GM12865 (cell line): ENCODE results near the gene GALNT18.

Experiments used
- DNase-seq: peaks from one replicate; pipeline ENCODE4 v3.0.0; 2010; ENCODE audit warnings: low read depth
- H3K4me3 ChIP-seq: 2 replicates; pipeline ENCODE4 v1.5.1; 2011; ENCODE audit warnings: mild to moderate bottlenecking, low read depth, low read length, control low read depth
- TF ChIP-seq, protein P1 (sequence below): IDR thresholded peaks from 2 replicates; pipeline ENCODE4 v1.5.1; 2011; ENCODE audit warnings: low read length, control low read depth, low read depth, inconsistent platforms; ENCODE audit not compliant: insufficient read depth; ENCODE audit errors: missing control alignments

GALNT18 gene

DNA sequence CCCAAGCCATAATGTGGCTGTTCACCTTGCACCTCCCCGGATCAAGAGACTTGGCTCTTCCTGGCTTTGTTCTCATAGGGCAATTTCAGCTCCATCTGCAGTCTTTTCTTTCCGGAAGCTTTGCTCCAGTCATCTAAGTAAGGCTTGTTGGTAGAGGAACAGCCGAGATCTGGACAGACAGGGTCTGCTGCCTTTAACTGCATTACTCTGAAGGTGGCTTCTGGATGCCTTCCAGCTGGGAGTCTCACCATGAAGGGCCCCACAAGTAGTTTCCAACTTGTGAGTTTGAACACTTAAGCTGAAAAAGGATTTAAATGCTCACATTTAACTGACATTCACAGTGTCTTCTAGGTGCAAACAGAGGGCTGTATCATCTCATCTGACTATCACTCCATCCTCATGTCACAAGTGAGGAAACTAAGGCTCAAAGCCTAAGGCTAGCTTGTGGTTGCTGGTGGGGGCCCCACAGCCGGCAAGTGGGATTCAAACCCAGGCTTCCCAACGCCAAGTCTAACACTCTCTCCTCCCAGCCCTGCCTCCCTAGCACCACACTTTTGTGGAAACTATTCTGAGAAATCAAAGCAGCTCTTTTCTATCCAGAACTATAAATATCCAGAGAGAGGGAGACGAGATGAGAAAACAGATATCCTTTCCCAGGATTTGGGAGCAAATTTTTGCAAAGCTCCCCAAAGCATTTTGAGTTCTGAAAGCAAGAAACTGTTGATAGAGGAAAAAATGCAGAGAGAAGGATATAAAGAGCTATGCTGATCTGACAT lies 58.4 kb downstream of the GALNT18 start:
- TF ChIP-seq, protein P1, sequence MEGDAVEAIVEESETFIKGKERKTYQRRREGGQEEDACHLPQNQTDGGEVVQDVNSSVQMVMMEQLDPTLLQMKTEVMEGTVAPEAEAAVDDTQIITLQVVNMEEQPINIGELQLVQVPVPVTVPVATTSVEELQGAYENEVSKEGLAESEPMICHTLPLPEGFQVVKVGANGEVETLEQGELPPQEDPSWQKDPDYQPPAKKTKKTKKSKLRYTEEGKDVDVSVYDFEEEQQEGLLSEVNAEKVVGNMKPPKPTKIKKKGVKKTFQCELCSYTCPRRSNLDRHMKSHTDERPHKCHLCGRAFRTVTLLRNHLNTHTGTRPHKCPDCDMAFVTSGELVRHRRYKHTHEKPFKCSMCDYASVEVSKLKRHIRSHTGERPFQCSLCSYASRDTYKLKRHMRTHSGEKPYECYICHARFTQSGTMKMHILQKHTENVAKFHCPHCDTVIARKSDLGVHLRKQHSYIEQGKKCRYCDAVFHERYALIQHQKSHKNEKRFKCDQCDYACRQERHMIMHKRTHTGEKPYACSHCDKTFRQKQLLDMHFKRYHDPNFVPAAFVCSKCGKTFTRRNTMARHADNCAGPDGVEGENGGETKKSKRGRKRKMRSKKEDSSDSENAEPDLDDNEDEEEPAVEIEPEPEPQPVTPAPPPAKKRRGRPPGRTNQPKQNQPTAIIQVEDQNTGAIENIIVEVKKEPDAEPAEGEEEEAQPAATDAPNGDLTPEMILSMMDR: no peak
- no peak overlapping the region for H3K4me3 ChIP-seq
- no peak for DNase-seq

DNA sequence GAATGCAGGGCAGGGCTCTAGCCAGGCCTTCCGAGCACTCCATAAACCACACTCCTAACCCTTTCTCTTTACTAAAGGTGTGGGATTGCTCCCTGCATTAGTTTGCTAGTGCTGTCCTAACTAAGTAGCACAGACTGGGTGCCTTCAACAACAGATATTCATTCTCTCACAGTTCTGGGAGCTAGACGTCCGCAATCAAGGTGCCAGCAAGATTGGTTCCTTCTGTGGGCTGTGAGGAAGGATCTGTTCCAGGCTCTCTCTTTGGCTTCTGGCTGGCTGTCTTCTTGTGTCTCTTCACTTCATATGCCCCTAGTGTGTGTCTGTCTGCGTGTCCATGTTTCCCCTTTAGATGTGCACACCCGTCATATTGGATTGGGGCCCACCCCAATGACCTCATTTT lies 59.8 kb downstream of the GALNT18 start:
- TF ChIP-seq, protein P1: no peak
- H3K4me3 ChIP-seq: no peak overlapping the region
- DNase-seq: no peak

DNA sequence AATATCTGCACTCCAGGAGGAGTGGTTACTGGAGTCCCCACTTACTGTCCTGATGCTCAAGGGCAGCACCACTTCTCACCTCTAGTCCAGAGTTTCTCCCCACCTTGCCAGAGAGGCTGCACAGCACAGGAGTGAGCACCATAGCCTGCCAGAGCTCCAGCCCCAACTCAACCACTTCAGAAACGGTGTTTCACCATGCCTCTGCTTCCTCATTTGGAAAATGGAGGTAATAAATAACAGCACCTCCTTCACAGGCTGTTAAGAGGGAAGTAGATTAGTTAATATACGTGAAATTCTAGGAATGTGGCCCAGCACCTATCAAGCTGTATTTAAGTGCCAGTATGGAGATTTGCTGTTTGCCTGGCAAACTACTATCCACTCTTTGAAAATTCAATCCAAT lies 63.0 kb downstream of the GALNT18 start:
- H3K4me3 ChIP-seq: no peak overlapping the region
- DNase-seq: no peak
- TF ChIP-seq, protein P1: no peak

DNA sequence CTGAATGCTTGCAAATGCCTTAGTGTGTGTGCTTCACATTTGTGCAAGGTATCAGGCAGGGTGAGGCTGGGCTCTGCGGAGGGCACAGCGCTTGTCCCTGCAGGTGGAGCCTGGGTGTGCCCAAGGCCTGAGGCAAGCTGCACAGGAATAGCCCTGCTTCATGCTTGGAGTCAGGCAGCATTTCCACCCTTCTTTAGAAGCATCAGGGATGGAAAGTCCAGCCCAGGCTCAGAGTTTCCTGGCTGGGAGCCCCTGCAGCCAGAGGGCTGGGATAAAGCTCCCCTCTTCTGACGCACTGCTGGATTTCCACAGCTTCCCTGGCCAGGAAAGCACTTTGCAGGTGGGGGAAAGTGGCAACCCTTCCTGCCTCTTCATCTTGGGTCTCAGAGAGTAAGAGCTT lies 63.4 kb downstream of the GALNT18 start:
- TF ChIP-seq, protein P1: no peak
- DNase-seq: no peak
- H3K4me3 ChIP-seq: no peak overlapping the region

DNA sequence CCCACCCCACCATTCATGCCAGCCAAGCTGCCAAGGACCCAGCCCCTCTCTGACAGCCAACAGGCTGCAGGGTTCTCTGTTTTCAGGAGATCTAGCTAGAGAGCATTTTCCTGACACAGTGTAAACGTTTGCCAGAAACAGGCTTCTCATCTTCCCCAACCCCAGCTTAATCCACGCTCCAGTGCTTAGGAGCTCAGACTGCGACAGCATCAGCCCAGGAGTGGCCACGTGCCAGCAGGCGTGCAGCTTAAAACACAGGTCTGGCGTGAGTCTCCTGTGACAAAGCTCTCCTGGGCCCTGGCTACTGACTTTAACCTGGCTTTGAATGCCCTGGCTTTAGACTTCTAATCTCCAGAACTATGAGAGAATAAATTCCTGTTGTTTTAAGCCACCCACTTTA lies 66.6 kb downstream of the GALNT18 start:
- H3K4me3 ChIP-seq: no peak overlapping the region
- DNase-seq: no peak
- TF ChIP-seq, protein P1: no peak

DNA sequence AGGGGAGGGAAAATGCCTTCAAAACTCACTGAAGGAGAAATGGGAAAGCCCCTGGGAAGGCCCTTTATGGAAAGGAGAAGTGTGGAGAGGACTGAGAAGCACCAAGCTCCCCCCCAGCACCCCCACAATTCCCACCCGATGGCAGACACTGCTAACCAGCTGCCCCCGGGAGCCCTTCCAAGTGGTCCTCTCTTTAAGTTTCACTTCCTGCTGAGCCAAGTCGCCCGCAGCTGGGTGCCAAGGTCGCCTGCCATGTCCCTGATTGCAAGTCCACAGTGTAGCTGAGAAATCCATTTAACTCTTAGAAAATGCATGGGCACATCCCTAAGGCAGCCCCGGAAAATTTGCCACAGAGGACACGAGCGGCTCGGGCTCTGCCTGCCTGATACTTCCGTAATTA lies 68.2 kb downstream of the GALNT18 start:
- DNase-seq: peak; percentile 5
- H3K4me3 ChIP-seq: no peak overlapping the region
- TF ChIP-seq, protein P1: no peak
